Gastrocnemius medialis (tissue), 4 donors: ENCODE measurements around the gene SLC35A5. TPM values are rescaled to one million over a fixed set of nuclear protein-coding genes. Genes with fewer than 3 reads are reported as not detected.

ENCODE experiments used
- ATAC-seq, 2 donors: fragments of 150-250 bp; one replicate each; pipeline ENCODE4 v1.9.1; 2016
- DNase-seq, 2 donors: peaks; one replicate each; pipeline ENCODE4 v3.0.0-alpha.2; 2019
- H3K27ac ChIP-seq, 4 donors: fragments of 200-600 bp; sonication (generic); 1 replicate in 1 of 4; 2 replicates in 3 of 4; pipeline ENCODE4 v1.5.1; 2016 to 2018; ENCODE audit warnings: mild to moderate bottlenecking in 2 of 4, moderate library complexity in 1 of 4
- H3K27me3 ChIP-seq, 3 donors: fragments of 200-600 bp; sonication (generic) in 2 of 3; 1 replicate in 1 of 3; 2 replicates in 2 of 3; pipeline versions ENCODE4 v1.5.1 to v1.6.0; 2016 to 2019; ENCODE audit warnings: mild to moderate bottlenecking in 1 of 3, moderate library complexity in 1 of 3
- H3K36me3 ChIP-seq, 2 donors: fragments of 200-600 bp; sonication (generic) in 1 of 2; one replicate each; pipeline ENCODE4 v1.5.1; 2017 to 2018
- H3K4me1 ChIP-seq, 2 donors: fragments of 200-600 bp; sonication (generic) in 1 of 2; one replicate each; pipeline ENCODE4 v1.5.1; 2016 to 2017; ENCODE audit warnings: mild to moderate bottlenecking in 2 of 2
- H3K4me3 ChIP-seq, 4 donors: fragments of 200-600 bp; sonication (generic) in 3 of 4; 1 replicate in 1 of 4; 2 replicates in 3 of 4; pipeline ENCODE4 v1.5.1; 2016 to 2019; ENCODE audit warnings: mild to moderate bottlenecking in 2 of 4
- H3K9me3 ChIP-seq, 3 donors: fragments of 200-600 bp; sonication (generic) in 2 of 3; 1 replicate in 1 of 3; 2 replicates in 2 of 3; pipeline ENCODE4 v1.5.1; 2016 to 2019
- CTCF ChIP-seq, 5 experiments: fragments of 450-650 bp in 3 of 5; fragments of 200-600 bp in 2 of 5; sonication (generic) in 2 of 5; IDR thresholded peaks in 4 of 5; conservative IDR thresholded peaks in 1 of 5; 1 replicate in 4 of 5; 2 replicates in 1 of 5; pipeline ENCODE4 v1.5.1; 2016 to 2019; ENCODE audit warnings: antibody characterized with exemption in 5 of 5, mild to moderate bottlenecking in 3 of 5, moderate library complexity in 3 of 5
- POLR2A ChIP-seq, 2 donors: fragments of 450-650 bp; IDR thresholded peaks; one replicate each; pipeline ENCODE4 v1.6.1; 2017; ENCODE audit warnings: antibody characterized with exemption in 2 of 2, mild to moderate bottlenecking in 2 of 2, moderate library complexity in 2 of 2
- in situ Hi-C, 4 donors: fragments of 200-750 bp; cut with MboI; loops; one replicate each; pipeline versions ENCODE4 v1.15.0 to v1.8.0; 2017; ENCODE audit warnings: low sequenced_read_pairs in 4 of 4
- intact Hi-C: fragments of 100-400 bp; cut with DNase I; formaldehyde crosslinking; loops from one replicate; pipeline ENCODE4 v1.15.1; 2023; ENCODE audit warnings: low total_unique reads
- total RNA-seq, 4 donors: library from RNA; depleted of rRNA; stranded (reverse); fragments of >200 nt; gene quantifications; one replicate each; pipeline versions ENCODE4 v1.1.0 to v1.2.3, GENCODE V29; 2016

Gene SLC35A5
- total RNA-seq, 4 donors from 2014 or later, result 5.0 to 15.3 (median 9.5) TPM

- H3K27ac ChIP-seq, result no peak overlapping the region
- ATAC-seq, result no peak
- no peak for DNase-seq
- in situ Hi-C loops (no loop called here), intact Hi-C loops (no loop called here)
- no peaks in the 10 kb centered on the region for H3K9me3 ChIP-seq
- H3K27me3 ChIP-seq, result no peaks in the 10 kb centered on the region
- no peaks in the 10 kb centered on the region for H3K4me1 ChIP-seq
- peaks cover 0 to 20% of the 10 kb centered on the region in 2 donors for H3K36me3 ChIP-seq
- H3K4me3 ChIP-seq, result no peak overlapping the region
- TF ChIP-seq POLR2A (IDR thresholded peaks at IDR 0.05), result no peak
- no peak for TF ChIP-seq CTCF (IDR thresholded peaks at IDR 0.05 in 4 of 5, conservative IDR thresholded peaks at IDR 0.05 in 1 of 5)
Measured at GRCh38 chr3:112594856-112595255, 33.0 kb downstream of the SLC35A5 start.

- no peaks in the 10 kb centered on the region for H3K4me1 ChIP-seq
- H3K27ac ChIP-seq, result no peak overlapping the region
- ATAC-seq (no peak), DNase-seq (no peak)
- no peak overlapping the region for H3K4me3 ChIP-seq
- intact Hi-C loops, result no loop called here
- H3K36me3 ChIP-seq, result peaks cover 0 to 14% of the 10 kb centered on the region in 2 donors
- TF ChIP-seq CTCF (IDR thresholded peaks at IDR 0.05 in 4 of 5, conservative IDR thresholded peaks at IDR 0.05 in 1 of 5) (no peak), POLR2A (IDR thresholded peaks at IDR 0.05) (no peak)
- H3K9me3 ChIP-seq, result no peaks in the 10 kb centered on the region
- H3K27me3 ChIP-seq, result no peaks in the 10 kb centered on the region
- in situ Hi-C loops, result no loop called here
Measured at GRCh38 chr3:112597945-112598344, 36.1 kb downstream of the SLC35A5 start.

- no peak for TF ChIP-seq CTCF (IDR thresholded peaks at IDR 0.05 in 4 of 5, conservative IDR thresholded peaks at IDR 0.05 in 1 of 5)
- no peak for TF ChIP-seq POLR2A (IDR thresholded peaks at IDR 0.05)
- DNase-seq (no peak), ATAC-seq (no peak)
- no peaks in the 10 kb centered on the region for H3K27me3 ChIP-seq
- H3K4me1 ChIP-seq, result no peaks in the 10 kb centered on the region
- in situ Hi-C loops (no loop called here), intact Hi-C loops (no loop called here)
- no peak overlapping the region for H3K27ac ChIP-seq
- no peak overlapping the region for H3K4me3 ChIP-seq
- peaks cover 0 to 11% of the 10 kb centered on the region in 2 donors for H3K36me3 ChIP-seq
- H3K9me3 ChIP-seq, result no peaks in the 10 kb centered on the region
Measured at GRCh38 chr3:112598731-112599130, 36.9 kb downstream of the SLC35A5 start.

- peaks cover 0 to 4% of the 10 kb centered on the region in 2 donors for H3K36me3 ChIP-seq
- in situ Hi-C loops (no loop called here), intact Hi-C loops (no loop called here)
- TF ChIP-seq CTCF (IDR thresholded peaks at IDR 0.05 in 4 of 5, conservative IDR thresholded peaks at IDR 0.05 in 1 of 5) (no peak), POLR2A (IDR thresholded peaks at IDR 0.05) (no peak)
- ATAC-seq, result no peak
- H3K27ac ChIP-seq, result no peak overlapping the region
- no peaks in the 10 kb centered on the region for H3K27me3 ChIP-seq
- H3K9me3 ChIP-seq, result no peaks in the 10 kb centered on the region
- no peak overlapping the region for H3K4me3 ChIP-seq
- H3K4me1 ChIP-seq, result no peaks in the 10 kb centered on the region
- no peak for DNase-seq
Measured at GRCh38 chr3:112602217-112602838, 40.5 kb downstream of the SLC35A5 start.

- H3K27ac ChIP-seq, result no peak overlapping the region
- no peak for TF ChIP-seq POLR2A (IDR thresholded peaks at IDR 0.05)
- TF ChIP-seq CTCF (IDR thresholded peaks at IDR 0.05 in 4 of 5, conservative IDR thresholded peaks at IDR 0.05 in 1 of 5), result no peak
- ATAC-seq (no peak), DNase-seq (no peak)
- in situ Hi-C loops, result no loop called here
- H3K36me3 ChIP-seq, result no peaks in the 10 kb centered on the region
- intact Hi-C loops, result no loop called here
- no peaks in the 10 kb centered on the region for H3K4me1 ChIP-seq
- H3K4me3 ChIP-seq, result no peak overlapping the region
- no peaks in the 10 kb centered on the region for H3K9me3 ChIP-seq
- H3K27me3 ChIP-seq, result no peaks in the 10 kb centered on the region
Measured at GRCh38 chr3:112604536-112604935, 42.7 kb downstream of the SLC35A5 start.
